ENCODE measurements around the gene XCL1.

- TF ChIP-seq CTCF (conservative IDR thresholded peaks at IDR 0.05) (no peak), EZH2 (IDR thresholded peaks at IDR 0.05; ENCODE audit: low read depth) (no peak)
These were observed 52.4 kb downstream of the XCL1 start for GRCh38 chr1:168628807-168629206.

Measured in PC-9 (cell line).